ENCODE data around the gene RPLP1. TPM values are rescaled to one million over a fixed set of nuclear protein-coding genes. Genes with fewer than 3 reads are reported as not detected.
A peak's percentile ranks its signal among the peaks of the same experiment; 100 is the strongest.

The RPLP1 gene
- total RNA-seq (ENCODE audit: low replicate concordance), result 223 and 245 TPM in 2 replicates

GRCh38 chr15:69452692-69453521 lies at the start of gene RPLP1:
TSS of gene RPLP1 (plus strand) at chr15:69452818. CDS start at chr15:69452949, 131 bp downstream.
- H3K4me3 ChIP-seq (ENCODE audit: low read depth, low read length), result peak within 1 kb of the TSS; percentile 76
- DNase-seq (ENCODE audit: low read depth), result peak; percentile 96
- TF ChIP-seq, protein P1, sequence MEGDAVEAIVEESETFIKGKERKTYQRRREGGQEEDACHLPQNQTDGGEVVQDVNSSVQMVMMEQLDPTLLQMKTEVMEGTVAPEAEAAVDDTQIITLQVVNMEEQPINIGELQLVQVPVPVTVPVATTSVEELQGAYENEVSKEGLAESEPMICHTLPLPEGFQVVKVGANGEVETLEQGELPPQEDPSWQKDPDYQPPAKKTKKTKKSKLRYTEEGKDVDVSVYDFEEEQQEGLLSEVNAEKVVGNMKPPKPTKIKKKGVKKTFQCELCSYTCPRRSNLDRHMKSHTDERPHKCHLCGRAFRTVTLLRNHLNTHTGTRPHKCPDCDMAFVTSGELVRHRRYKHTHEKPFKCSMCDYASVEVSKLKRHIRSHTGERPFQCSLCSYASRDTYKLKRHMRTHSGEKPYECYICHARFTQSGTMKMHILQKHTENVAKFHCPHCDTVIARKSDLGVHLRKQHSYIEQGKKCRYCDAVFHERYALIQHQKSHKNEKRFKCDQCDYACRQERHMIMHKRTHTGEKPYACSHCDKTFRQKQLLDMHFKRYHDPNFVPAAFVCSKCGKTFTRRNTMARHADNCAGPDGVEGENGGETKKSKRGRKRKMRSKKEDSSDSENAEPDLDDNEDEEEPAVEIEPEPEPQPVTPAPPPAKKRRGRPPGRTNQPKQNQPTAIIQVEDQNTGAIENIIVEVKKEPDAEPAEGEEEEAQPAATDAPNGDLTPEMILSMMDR (IDR thresholded peaks at IDR 0.05; ENCODE audit: insufficient read depth, low read length), result no peak

GRCh38 chr15:69403594-69403993 lies 49.0 kb upstream of the RPLP1 start:
- TF ChIP-seq, protein P1 (IDR thresholded peaks at IDR 0.05; ENCODE audit: insufficient read depth, low read length), result no peak
- no peak overlapping the region for H3K4me3 ChIP-seq (ENCODE audit: low read depth, low read length)
- peak; percentile 89 for DNase-seq (ENCODE audit: low read depth)

DNA sequence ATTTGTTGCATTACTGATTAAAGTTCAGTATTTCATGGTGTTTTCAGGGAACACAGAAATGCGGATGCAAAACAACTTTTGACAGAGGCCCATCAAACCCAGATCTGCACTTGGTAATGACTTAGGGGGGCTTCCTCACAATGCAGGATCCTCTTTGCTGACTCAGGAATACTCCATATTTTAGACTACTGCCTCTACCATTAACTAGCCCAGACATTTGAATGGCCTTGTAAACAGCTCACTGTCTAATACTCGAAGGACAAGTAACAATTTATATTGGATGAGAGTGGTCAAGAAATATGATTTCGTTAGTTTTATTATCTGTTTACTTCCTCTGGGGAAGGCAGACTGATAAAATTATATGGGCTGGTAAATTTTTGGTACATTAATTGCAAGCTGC lies 47.5 kb upstream of the RPLP1 start:
- no peak overlapping the region for H3K4me3 ChIP-seq (ENCODE audit: low read depth, low read length)
- TF ChIP-seq, protein P1 (IDR thresholded peaks at IDR 0.05; ENCODE audit: insufficient read depth, low read length), result no peak
- no peak for DNase-seq (ENCODE audit: low read depth)

DNA sequence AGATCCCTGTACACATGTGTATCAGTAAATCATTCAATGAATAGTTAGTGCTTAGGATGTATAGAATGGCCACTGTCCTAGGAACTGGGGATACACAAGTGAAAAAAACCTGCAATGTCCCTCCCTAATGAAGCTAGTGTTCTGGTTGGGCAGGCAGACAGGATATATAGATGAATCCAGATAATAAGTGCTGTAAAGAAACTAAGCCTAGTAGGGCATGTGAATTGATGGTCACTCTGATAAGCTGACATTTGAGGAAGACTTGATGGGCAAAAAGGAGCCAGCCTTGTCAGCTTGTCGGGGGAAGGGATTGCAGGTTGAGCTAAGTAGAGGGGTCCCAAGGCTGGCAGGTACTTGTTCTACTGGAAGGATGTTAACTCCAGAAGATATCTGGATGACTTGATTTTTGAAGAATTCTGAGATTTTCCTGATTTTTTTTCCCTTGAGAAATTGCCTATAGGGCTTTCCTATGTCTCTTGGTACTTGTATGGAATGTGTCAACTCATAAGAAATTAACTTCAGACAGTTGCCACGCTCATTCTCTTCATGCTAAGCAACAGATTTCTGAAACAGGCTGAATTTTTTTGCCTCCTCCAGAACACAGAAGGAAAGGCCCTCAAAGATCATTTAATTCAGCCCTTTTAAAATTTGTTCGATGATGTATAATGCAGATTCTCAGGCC lies 44.8 kb upstream of the RPLP1 start:
- DNase-seq (ENCODE audit: low read depth), result no peak
- TF ChIP-seq, protein P1 (IDR thresholded peaks at IDR 0.05; ENCODE audit: insufficient read depth, low read length), result no peak
- no peak overlapping the region for H3K4me3 ChIP-seq (ENCODE audit: low read depth, low read length)

DNA sequence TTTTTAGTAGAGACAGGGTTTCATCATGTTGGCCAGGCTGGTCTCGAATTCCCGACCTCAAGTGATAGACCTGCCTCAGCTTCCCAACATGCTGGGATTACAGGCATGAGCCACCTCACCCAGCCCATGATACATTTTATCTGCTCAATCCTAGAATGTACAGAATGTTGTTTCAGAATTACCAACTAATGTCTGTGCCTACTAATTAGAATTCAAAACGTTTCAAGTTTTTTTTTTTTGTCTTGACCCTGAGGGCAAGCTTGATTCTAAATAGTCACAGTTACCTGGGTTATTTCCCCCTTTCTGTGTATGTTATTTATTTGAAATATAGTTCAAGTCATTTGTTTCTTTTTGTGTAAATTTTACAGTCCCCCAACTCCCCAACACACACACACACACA lies 43.8 kb upstream of the RPLP1 start:
- TF ChIP-seq, protein P1 (IDR thresholded peaks at IDR 0.05; ENCODE audit: insufficient read depth, low read length), result no peak
- DNase-seq (ENCODE audit: low read depth), result no peak
- H3K4me3 ChIP-seq (ENCODE audit: low read depth, low read length), result no peak overlapping the region

DNA sequence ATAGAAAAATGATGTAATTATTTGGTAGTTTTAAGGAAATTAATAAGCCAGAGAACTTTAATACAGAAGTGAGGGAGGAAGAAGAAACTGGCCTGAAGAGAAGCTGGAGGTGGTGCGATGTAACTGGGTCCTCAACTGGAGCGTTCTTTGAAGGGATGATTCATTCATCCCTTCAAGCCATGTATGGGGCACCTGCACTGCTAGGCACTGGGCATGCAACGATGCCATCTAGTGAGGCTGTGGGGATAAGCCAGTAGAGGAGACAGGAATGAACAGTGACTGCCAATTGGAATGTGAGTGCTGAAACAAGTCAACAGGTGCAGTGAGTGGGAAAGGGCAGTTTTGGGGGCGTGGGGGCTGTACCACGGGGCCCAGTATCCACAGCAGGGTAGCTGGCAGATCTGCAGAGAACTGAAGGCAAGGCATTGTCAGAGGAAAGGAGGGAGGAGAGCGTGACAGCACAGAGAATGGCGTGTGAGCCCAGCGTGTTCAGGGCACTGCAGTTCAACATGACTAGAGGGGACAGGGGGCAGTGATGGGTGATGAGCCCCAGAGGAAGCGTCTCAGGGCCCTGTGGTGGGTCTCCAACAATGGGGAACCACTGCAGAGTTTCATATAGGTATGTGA lies 42.3 kb upstream of the RPLP1 start:
- TF ChIP-seq, protein P1 (IDR thresholded peaks at IDR 0.05; ENCODE audit: insufficient read depth, low read length), result peak; percentile 30
- no peak for DNase-seq (ENCODE audit: low read depth)
- H3K4me3 ChIP-seq (ENCODE audit: low read depth, low read length), result no peak overlapping the region

All from fibroblast of the aortic adventitia (primary cell).